ENCODE measurements around the gene ABCC6. TPM values are rescaled to one million over a fixed set of nuclear protein-coding genes. Genes with fewer than 3 reads are reported as not detected.
"Not testable (repeated sequence)": the region's sequence is repeated elsewhere in the genome, so short reads cannot be mapped to it uniquely, and the experiment has no call there.

Gene ABCC6
- total RNA-seq, 1 experiment from 2014 or later = 2.7 TPM

- RAD21 ChIA-PET (ENCODE audit: low non-redundant PET in 1 of 2, low total read pairs in 2 of 2, uncharacterized antibody in 2 of 2, unreplicated experiment in 2 of 2) = interaction anchor here in 1 of 2 experiments (0.7 kb wide), 1 partner anchor 435 kb away, joined by 3 read pairs; no protein-coding TSS in a partner anchor
- H3K36me3 ChIP-seq (ENCODE audit: control insufficient read depth in 1 of 2, insufficient read depth in 2 of 2, low read length in 2 of 2); H4K20me1 ChIP-seq (ENCODE audit: insufficient read depth); H2AFZ ChIP-seq (ENCODE audit: low read depth, low read length, poor library complexity, severe bottlenecking); H3K27me3 ChIP-seq (ENCODE audit: insufficient read depth, low read length); CTCF ChIA-PET; intact Hi-C loops (cut with micrococcal nuclease); H3K9me3 ChIP-seq (ENCODE audit: control insufficient read depth in 1 of 2, insufficient read depth in 1 of 2, low read depth in 1 of 2, low read length in 2 of 2); H3K9me2 ChIP-seq (ENCODE audit: insufficient read depth); H3K79me2 ChIP-seq (ENCODE audit: insufficient read depth, low read length); BruUV-seq (replicated peaks): not testable (repeated sequence)
- Histone ChIP-seq H3K4me1 (ENCODE audit: control insufficient read depth in 1 of 2, insufficient read depth in 2 of 2, low read length in 2 of 2) (peaks cover 16 to 46% of the 10 kb centered on the region in 2 experiments), H3K4me2 (ENCODE audit: low read length) (peak overlapping the region; percentile 65), H3K27ac (ENCODE audit: low read depth, low read length) (peak overlapping the region; percentile 58; the same call in 1 of the 2 replicates), H3K4me3 (replicated peaks in 1 of 2; ENCODE audit: low read depth in 1 of 2, low read length in 2 of 2) (peak overlapping the region in 1 of 2 experiments; percentile 32; a peak in 1 of 4 replicates), H3K9ac (ENCODE audit: low read length) (peak overlapping the region; percentile 27; the same call in 1 of the 2 replicates)
- ATAC-seq = peak; percentile 67
- TF ChIP-seq TCF7L2 (IDR thresholded peaks at IDR 0.05; ENCODE audit: borderline replicate concordance, extremely low read depth, insufficient read depth, insufficient read length) = peak; percentile 39
- 0 out of 2 replicates have a peak, but pooled peaks have one; percentile 11 for TF ChIP-seq EGR1 (IDR thresholded peaks at IDR 0.05; ENCODE audit: low read depth)
- POLR2A ChIA-PET = interaction anchor here (0.7 kb wide), 1 partner anchor 16 kb away, joined by 4 read pairs; no protein-coding TSS in a partner anchor
- peak; percentile 28 for DNase-seq (ENCODE audit: low read depth, low spot score)
These were observed 22.9 kb downstream of the ABCC6 start for GRCh38 chr16:16200391-16200790.

DNA sequence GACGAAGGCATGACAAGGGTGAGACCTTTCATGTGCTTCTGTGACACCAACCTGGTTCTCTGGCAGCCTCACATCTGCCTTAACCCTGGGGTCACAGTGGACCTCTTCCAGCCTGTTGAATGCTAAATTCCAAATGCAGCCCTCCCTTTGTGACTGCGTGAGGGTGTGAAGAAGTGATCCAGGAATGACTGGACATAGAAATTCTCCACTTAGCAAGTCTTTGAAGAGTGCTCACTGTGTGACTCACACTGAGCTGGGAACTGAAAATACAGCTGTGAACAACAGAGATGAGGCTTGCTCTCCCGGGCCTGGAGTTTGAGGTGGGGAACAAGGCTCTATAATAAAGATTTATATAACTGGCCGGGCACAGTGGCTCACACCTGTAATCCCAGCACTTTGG is 23.9 kb downstream of the ABCC6 start:
- CTCF ChIA-PET = not testable (repeated sequence)

More for the DNA sequence above, 23.9 kb downstream of the ABCC6 start:
- H2AFZ ChIP-seq (ENCODE audit: low read depth, low read length, poor library complexity, severe bottlenecking); RAD21 ChIA-PET (ENCODE audit: low non-redundant PET in 1 of 2, low total read pairs in 2 of 2, uncharacterized antibody in 2 of 2, unreplicated experiment in 2 of 2); H4K20me1 ChIP-seq (ENCODE audit: insufficient read depth); H3K36me3 ChIP-seq (ENCODE audit: control insufficient read depth in 1 of 2, insufficient read depth in 2 of 2, low read length in 2 of 2); H3K27me3 ChIP-seq (ENCODE audit: insufficient read depth, low read length); intact Hi-C loops (cut with micrococcal nuclease); POLR2A ChIA-PET; BruUV-seq (replicated peaks); H3K79me2 ChIP-seq (ENCODE audit: insufficient read depth, low read length); H3K9me2 ChIP-seq (ENCODE audit: insufficient read depth); H3K9me3 ChIP-seq (ENCODE audit: control insufficient read depth in 1 of 2, insufficient read depth in 1 of 2, low read depth in 1 of 2, low read length in 2 of 2): not testable (repeated sequence)
- H3K27ac ChIP-seq (ENCODE audit: low read depth, low read length) = peak overlapping the region; percentile 58; the same call in 1 of the 2 replicates
- 0 out of 2 replicates have a peak, but pooled peaks have one; percentile 16 for TF ChIP-seq SP1 (IDR thresholded peaks at IDR 0.05; ENCODE audit: low read depth)
- peak; percentile 54 for TF ChIP-seq FOSL1 (IDR thresholded peaks at IDR 0.05; ENCODE audit: low read depth)
- TF ChIP-seq JUND (IDR thresholded peaks at IDR 0.05) = peak; percentile 37; the same call in 1 of the 2 replicates
- DNase-seq (ENCODE audit: low read depth, low spot score) (peak; percentile 59), ATAC-seq (peak; percentile 51)
- H3K4me2 ChIP-seq (ENCODE audit: low read length) = peak overlapping the region; percentile 65
- peak overlapping the region; percentile 46; the same call in 1 of the 2 replicates for H3K9ac ChIP-seq (ENCODE audit: low read length)
- 0 out of 4 replicates have a peak overlapping the region, but pooled peaks of 1 of the 2 experiments have one; percentile 32 for H3K4me3 ChIP-seq (replicated peaks in 1 of 2; ENCODE audit: low read depth in 1 of 2, low read length in 2 of 2)
- peaks cover 16 to 51% of the 10 kb centered on the region in 2 experiments for H3K4me1 ChIP-seq (ENCODE audit: control insufficient read depth in 1 of 2, insufficient read depth in 2 of 2, low read length in 2 of 2)

Measured in HCT116 (cell line).